ENCODE results near the gene GRIFIN.

GRIFIN gene, protein sequence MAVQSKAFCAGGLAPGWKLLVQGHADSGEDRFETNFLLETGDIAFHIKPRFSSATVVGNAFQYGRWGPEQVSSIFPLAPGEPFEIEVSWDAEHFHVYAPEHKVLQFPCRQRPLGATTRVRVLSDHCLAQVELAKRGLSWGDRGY

GRCh38 chr7:2476298-2476697 lies at the start of gene GRIFIN:
Gene GRIFIN, minus strand, starts transcription at chr7:2476398. Its CDS starts 15 bp downstream, at chr7:2476383.
- no peak for DNase-seq

DNA sequence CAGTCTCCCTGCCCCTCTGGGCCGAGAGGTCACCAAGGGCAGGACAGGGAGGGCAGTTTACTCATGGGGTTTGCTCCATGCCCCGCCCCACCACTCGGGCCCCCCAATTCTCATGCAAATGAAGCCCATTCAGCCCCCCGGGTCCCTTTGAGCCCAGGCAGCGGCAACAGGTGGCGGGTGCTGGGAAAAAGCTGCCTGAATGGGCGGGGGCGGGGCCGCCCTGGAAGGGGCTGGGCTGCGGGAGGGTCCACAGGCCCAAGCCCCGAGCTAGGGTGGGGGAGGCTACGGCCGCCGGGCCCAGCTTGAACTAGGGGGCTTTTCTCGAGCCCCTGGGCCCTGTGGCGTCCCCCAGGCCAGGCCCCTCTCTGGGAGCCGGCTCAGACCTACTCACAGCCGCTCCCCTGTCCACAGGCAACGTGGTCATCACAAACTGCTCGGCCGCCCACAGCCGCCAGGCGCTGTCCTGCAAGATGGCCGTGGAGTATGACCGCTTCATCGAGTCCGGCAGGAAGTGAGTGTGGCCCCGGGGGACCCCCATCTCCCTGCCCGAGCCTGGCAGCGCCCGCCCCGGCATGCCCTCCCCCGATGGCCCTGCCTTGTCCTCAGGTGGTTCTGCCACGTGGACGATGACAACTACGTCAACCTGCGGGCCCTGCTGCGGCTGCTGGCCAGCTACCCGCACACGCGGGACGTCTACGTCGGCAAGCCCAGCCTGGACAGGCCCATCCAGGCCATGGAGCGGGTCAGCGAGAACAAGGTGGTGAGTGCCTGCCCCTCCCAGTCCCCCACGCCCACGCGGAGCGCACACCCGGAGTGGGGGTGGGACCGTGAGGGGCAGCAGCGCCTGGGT lies 48.8 kb upstream of the GRIFIN start:
- DNase-seq = peak; percentile 27

DNA sequence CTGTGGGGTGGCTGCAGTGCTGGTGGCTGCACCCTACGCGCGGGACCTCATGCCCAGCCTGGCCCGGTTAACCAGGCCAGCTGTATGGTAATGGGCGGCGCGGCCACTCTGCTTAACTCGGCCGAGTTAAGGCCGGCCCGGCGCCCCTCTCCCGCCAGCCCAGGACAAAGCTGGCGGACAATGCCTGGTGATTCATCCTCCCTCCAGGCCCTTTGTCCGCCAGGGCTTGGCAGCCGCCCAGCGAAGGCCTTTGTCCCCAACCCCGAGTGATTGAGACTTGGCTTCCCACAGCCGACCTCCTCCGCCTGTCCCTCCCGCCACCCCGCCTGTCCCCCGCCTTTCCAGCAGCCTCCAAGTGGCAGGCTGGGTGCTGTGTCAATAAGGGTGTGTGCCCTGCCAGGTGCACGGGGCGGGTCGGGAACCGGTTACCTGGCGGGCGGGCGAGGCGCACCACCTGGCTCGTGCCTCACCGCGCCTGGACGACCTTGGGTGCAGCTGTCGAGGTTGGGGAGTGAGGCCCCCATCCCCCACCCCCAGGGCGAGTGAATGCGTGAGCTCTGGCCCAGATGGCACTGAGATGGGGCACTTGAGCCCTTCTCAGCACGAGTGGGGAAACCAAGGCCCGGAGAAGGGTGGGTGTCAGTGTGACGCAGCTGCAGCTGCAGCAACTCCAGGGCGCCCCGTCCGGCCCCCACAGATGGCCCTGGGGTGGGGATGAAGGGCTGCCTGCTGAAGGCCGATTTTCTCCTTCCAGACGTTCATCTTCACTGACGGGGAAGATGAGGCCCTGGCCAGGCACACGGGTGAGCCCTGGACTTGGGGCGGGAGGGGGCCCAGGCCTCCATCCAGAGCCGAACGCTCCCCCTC lies 48.0 kb upstream of the GRIFIN start:
- DNase-seq = peak; percentile 100

DNA sequence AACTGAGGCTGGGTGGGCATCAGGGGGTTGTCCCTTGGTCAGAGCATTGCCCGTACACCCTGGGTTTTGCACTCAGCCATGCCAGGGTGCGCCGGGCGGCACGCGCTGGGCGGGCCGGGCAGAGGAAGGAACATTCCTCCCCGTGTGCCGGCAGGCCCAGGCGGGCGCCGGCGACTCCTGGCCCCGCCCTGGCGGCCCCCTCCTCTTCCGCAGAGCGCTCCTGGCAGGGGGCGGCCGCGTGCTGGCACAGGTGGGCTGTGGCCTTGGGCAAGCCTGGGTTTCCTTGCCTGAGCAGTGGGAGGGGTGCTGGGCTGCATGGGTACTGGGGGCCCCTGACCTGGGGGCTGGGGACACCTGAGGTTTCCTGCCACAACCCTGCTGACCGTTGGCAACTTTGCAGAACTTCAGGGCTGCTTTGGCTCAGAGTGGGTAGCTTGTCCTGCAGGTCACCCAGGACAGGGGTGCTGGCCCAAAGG lies 47.3 kb upstream of the GRIFIN start:
- DNase-seq = peak; percentile 86

DNA sequence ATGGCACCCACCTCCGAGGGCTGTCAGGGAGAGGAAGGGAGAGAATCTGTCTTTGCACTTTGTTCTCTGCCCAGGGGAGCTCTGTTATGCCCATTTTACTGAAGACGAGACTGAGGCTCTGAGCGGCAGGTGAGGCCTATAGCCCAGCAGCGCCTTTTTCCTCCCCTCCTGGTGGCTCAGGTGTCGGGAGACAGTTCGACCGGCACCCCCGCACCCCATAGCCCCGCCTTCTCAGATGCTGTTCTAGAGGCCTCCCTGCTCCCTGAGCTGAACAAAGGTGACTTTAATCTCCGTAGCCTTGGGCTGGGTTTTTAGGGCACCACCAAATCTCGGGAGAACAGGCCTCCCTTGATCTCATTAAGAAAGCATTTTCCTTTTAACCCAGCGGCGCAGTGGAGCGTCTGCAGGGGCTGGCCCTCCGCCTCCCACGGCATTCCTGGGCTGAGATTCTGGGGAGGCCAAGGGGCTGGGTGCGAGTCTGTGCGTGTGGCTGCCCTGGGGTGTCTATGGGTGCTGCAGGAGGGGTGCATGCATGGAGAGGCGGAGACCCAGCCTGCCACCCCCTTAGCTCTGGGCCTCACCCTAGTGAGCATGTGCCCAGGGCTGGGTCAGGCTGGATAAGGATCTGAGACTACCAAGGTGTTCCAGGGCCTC lies 46.7 kb upstream of the GRIFIN start:
- DNase-seq = peak; percentile 58

GRCh38 chr7:2521952-2522591 lies 45.9 kb upstream of the GRIFIN start:
- no peak for DNase-seq

GRCh38 chr7:2521341-2521745 lies 45.1 kb upstream of the GRIFIN start:
- DNase-seq = no peak

DNA sequence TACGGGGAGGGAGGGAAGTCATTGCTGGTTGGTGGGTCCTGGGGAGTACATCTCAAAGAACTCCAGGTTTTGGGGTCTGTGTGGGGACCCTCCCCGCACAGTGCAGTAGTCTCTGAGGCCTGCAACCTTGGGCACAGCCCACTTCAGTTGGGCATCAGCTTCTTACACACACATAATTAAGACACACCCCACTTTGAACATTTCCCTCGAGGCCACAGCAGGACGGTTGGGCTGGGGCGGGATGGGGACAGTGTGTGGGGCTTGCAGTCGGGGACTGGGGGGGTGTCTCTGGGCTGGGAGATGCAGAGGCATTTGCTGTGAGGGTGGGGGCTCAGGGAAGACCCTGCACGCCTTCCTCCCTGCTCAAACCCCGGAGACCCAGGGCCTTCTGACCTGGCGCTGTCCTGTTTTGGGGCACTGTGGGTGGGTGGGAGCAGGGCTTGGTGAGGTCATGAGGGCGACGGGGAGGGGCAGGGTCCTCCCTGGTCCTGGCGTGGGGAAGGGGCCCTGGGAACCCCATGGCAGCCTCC lies 44.6 kb upstream of the GRIFIN start:
- DNase-seq = no peak

GRCh38 chr7:2520131-2520760 lies 44.0 kb upstream of the GRIFIN start:
- DNase-seq = no peak

GRCh38 chr7:2519119-2519930 lies 43.1 kb upstream of the GRIFIN start, which contains the start of gene LFNG:
Gene LFNG, plus strand, starts transcription at chr7:2519774. Its CDS starts 88 bp downstream, at chr7:2519862.
- peak; percentile 90 for DNase-seq

- DNase-seq = no peak
Measured at GRCh38 chr7:2518737-2519118, 42.5 kb upstream of the GRIFIN start.

GRCh38 chr7:2517678-2518507 lies 41.7 kb upstream of the GRIFIN start:
- DNase-seq = peak; percentile 82

GRCh38 chr7:2517026-2517425 lies 40.8 kb upstream of the GRIFIN start:
- no peak for DNase-seq

GRCh38 chr7:2516194-2516555 lies 40.0 kb upstream of the GRIFIN start:
- DNase-seq = no peak

DNA sequence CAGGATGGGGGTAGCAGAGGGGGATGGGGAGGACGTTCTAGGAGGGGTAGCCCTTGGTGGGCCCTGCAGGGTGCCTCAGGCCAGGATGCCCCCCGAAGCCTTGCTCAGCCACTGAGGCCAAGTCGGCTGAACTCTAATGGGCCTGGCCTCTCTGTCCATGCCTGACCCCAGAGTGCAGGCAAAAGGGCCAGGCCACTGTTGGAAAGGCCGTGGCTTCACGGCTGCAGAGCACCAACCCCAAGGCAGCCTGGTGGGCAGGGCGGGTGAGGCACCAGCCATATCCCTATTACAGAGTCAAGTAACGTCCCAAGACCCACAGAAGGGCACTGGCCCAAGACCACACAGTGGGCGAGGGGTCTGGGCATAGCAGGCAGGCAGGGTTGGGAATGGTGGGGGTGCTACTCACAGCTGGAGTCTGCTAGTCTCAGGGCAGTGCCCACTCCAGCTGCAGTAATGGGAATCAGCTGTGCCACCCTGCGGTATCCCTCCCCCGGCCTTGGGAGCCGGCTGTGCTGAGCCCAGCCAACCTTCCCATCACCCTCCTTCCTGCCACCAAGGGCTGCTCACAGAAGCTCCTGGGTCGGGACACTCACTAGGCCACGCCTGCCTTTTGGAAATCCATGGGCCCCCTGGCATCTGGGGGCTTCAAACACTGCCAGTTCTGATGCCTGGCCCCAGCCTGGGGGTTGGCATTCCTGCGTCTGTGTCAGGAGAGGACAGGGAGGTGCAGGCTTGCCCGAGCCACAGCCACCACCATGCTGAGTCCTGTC lies 39.4 kb upstream of the GRIFIN start:
- no peak for DNase-seq

DNA sequence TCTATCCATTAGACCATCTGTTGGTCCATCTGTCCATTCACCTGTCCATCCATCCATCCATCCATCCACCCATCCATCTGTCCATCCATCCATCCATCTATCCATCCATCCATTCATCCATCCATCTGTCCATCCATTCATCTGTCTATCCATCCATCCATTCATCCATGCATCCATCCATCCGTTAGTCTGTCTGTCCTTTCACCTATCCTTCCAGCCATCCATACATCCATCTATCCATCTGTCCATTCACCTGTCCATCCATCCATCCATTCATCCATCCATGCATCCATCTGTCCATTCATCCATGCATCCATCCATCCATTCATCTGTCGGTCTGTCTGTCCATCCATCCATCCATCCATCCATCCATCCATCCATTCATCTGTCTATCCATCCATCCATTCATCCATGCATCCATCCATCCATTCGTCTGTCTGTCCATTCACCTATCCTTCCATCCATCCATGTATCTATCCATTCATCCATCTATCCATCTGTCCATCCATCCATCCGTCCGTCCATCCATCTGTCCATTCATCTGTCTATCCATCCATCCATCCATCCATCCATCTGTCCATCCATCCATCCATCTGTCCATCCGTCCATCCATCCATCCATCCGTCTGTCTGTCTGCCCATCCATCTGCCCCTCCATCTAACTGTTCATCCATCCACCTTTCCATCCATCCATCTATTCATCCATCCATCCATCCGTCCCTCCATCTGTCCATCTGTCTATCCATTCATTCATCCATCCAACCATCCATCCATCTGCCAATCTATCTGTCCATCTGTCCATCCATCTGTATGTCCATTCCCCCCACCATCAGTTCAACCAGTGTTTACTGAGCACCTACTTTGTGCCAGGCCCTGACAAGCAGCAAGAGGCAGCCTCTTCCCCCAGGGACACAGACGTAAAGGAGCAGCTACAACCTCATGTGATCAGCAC lies 38.5 kb upstream of the GRIFIN start:
- no peak for DNase-seq

DNA sequence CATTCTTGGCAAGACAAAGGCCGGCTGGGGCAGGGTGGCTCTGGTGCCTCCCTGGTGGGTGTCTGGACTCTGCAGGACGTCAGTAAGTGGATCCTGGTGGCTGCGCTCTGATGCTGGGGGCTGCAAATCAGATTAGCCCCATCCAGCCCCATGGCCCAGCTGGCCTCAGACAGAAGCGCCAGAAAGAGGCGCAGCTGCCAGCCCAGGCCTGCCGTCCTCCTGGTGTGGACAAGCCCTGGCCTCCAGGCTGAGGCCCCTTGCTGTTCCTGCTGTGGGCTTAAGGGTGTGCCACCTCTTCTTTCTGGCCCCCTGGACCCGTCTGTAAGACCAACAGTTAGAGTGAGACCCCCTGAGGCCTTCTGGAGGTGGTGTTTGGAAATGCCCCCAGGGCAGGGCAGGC lies 37.5 kb upstream of the GRIFIN start:
- no peak for DNase-seq

GRCh38 chr7:2512713-2513112 lies 36.5 kb upstream of the GRIFIN start:
- DNase-seq = peak; percentile 46
